GM23338 (cell line): Measurements from ENCODE around the gene SPR. TPM values are rescaled to one million over a fixed set of nuclear protein-coding genes. Genes with fewer than 3 reads are reported as not detected.

Source experiments
- ATAC-seq: fragments of 200-7000 bp; cut with Tn5 transposase; 3 replicates; pipeline ENCODE4 v1.9.1; 2020
- DNase-seq: peaks from one replicate; pipeline ENCODE4 v3.0.0-alpha.2; 2015; ENCODE audit warnings: low spot score
- H2AFZ ChIP-seq: fragments of 200-600 bp; sonication (generic); 2 replicates; pipeline ENCODE4 v1.8.0; 2016; ENCODE audit warnings: antibody characterized with exemption, mild to moderate bottlenecking, moderate library complexity
- H3F3A ChIP-seq: fragments of 200-600 bp; sonication (generic); replicated peaks from 2 replicates; pipeline ENCODE4 v1.8.0; 2017; ENCODE audit warnings: antibody characterized with exemption, mixed run types, low read depth
- H3K27ac ChIP-seq: fragments of 200-600 bp; sonication (generic); 2 replicates; pipeline ENCODE4 v1.6.1; 2016; ENCODE audit warnings: low read depth
- H3K27me3 ChIP-seq: fragments of 200-600 bp; sonication (generic); 2 replicates; pipeline ENCODE4 v1.8.0; 2016; ENCODE audit warnings: mild to moderate bottlenecking, mixed run types, moderate library complexity; ENCODE audit not compliant: insufficient read depth
- H3K36me3 ChIP-seq: fragments of 200-600 bp; sonication (generic); 2 replicates; pipeline ENCODE4 v1.8.0; 2016; ENCODE audit warnings: mild to moderate bottlenecking; ENCODE audit not compliant: insufficient read depth
- H3K4me1 ChIP-seq: fragments of 200-600 bp; sonication (generic); 2 replicates; pipeline ENCODE4 v1.8.0; 2016; ENCODE audit warnings: mild to moderate bottlenecking, moderate library complexity; ENCODE audit not compliant: insufficient read depth
- H3K4me2 ChIP-seq: fragments of 200-600 bp; sonication (generic); 2 replicates; pipeline ENCODE4 v1.7.1; 2017; ENCODE audit warnings: mixed run types
- H3K4me3 ChIP-seq: fragments of 200-600 bp; sonication (generic); 2 replicates; pipeline ENCODE4 v1.6.1; 2016; ENCODE audit warnings: mixed run types
- H3K79me2 ChIP-seq: fragments of 200-600 bp; sonication (generic); replicated peaks from 2 replicates; pipeline ENCODE4 v1.8.0; 2017; ENCODE audit warnings: mild to moderate bottlenecking; ENCODE audit not compliant: insufficient read depth
- H3K9me2 ChIP-seq: fragments of 200-600 bp; sonication (generic); 2 replicates; pipeline ENCODE4 v1.8.0; 2017; ENCODE audit not compliant: insufficient read depth
- H4K20me1 ChIP-seq: fragments of 200-600 bp; sonication (generic); replicated peaks from 2 replicates; pipeline ENCODE4 v1.8.0; 2017; ENCODE audit warnings: mild to moderate bottlenecking; ENCODE audit not compliant: insufficient read depth
- H3K27ac Mint-ChIP-seq: 2 replicates; pipeline ENCODE4 v1.8.0; 2020; ENCODE audit warnings: inconsistent platforms, mild to moderate bottlenecking, moderate library complexity, mixed read lengths
- H3K27me3 Mint-ChIP-seq: 3 replicates; pipeline ENCODE4 v1.8.0; 2022; ENCODE audit warnings: low read depth, mild to moderate bottlenecking, moderate library complexity, mixed read lengths, inconsistent platforms; ENCODE audit not compliant: insufficient read depth, poor library complexity
- H3K36me3 Mint-ChIP-seq: 3 replicates; pipeline ENCODE4 v1.8.0; 2021; ENCODE audit warnings: low read depth, mild to moderate bottlenecking, inconsistent platforms, moderate library complexity, mixed read lengths
- H3K4me1 Mint-ChIP-seq: 3 replicates; pipeline ENCODE4 v1.8.0; 2020; ENCODE audit warnings: mild to moderate bottlenecking, inconsistent platforms, mixed read lengths
- H3K4me3 Mint-ChIP-seq: 3 replicates; pipeline ENCODE4 v1.8.0; 2021; ENCODE audit warnings: moderate library complexity, mild to moderate bottlenecking, inconsistent platforms, mixed read lengths
- H3K9me3 Mint-ChIP-seq: 3 replicates; pipeline ENCODE4 v1.8.0; 2020; ENCODE audit warnings: moderate library complexity, mild to moderate bottlenecking, inconsistent platforms, mixed read lengths
- CREB1 ChIP-seq: fragments of 250-450 bp; sonication (Bioruptor Pico); IDR thresholded peaks from 2 replicates; pipeline ENCODE4 v1.5.0; 2020; ENCODE audit warnings: low read depth, mild to moderate bottlenecking, moderate library complexity
- CTCF ChIP-seq, 2 experiments: fragments of 200-600 bp in 1 of 2; sonication (generic) in 1 of 2; conservative IDR thresholded peaks; 2 replicates each; pipeline versions ENCODE4 v1.5.1 to v1.6.1; 2016 to 2017; ENCODE audit warnings: antibody characterized with exemption in 2 of 2, low read depth in 2 of 2, mild to moderate bottlenecking in 2 of 2, moderate library complexity in 1 of 2
- ETS1 ChIP-seq: IDR thresholded peaks from 2 replicates; pipeline ENCODE4 v1.6.1; 2016; ENCODE audit warnings: antibody characterized with exemption
- EZH2 ChIP-seq: fragments of 200-600 bp; sonication (generic); IDR thresholded peaks from one replicate; pipeline ENCODE4 v1.8.0; 2017; ENCODE audit warnings: antibody characterized with exemption, mild to moderate bottlenecking, low read depth; ENCODE audit not compliant: unreplicated experiment
- EZH2phosphoT487 ChIP-seq: fragments of 200-600 bp; sonication (generic); IDR thresholded peaks from one replicate; pipeline ENCODE4 v1.8.1; 2018; ENCODE audit warnings: antibody characterized with exemption; ENCODE audit not compliant: unreplicated experiment
- JUNB ChIP-seq: IDR thresholded peaks from one replicate; pipeline ENCODE4 v1.6.1; 2016; ENCODE audit warnings: antibody characterized with exemption; ENCODE audit not compliant: unreplicated experiment
- NANOG ChIP-seq: IDR thresholded peaks from 2 replicates; pipeline ENCODE4 v1.6.1; 2016; ENCODE audit warnings: antibody characterized with exemption, borderline replicate concordance
- ZNF114 ChIP-seq: fragments of 250-450 bp; sonication (Bioruptor Pico); IDR thresholded peaks from 2 replicates; pipeline ENCODE4 v1.5.0; 2020; ENCODE audit warnings: mild to moderate bottlenecking, moderate library complexity
- ZNF331 ChIP-seq: fragments of 250-450 bp; sonication (Bioruptor Pico); IDR thresholded peaks from 2 replicates; pipeline ENCODE4 v1.5.0; 2020; ENCODE audit warnings: low read depth, mild to moderate bottlenecking, moderate library complexity
- long read RNA-seq: library from polyadenylated mRNA; unstranded; transcript quantifications from one replicate; pipeline ENCODE4 v2.0.0, GENCODE V29; 2020; ENCODE audit not compliant: unreplicated experiment
- polyA plus RNA-seq: library from polyadenylated mRNA; unstranded; fragments of >200 nt; fragmentation: Nextera tagmentation; extraction: Ambion mirVana; gene quantifications from 2 replicates; pipeline ENCODE4 v1.2.1, GENCODE V29; 2016
- total RNA-seq: library from RNA; depleted of rRNA; stranded (reverse); fragments of >200 nt; shearing (Covaris generic); gene quantifications from 2 replicates; pipeline ENCODE4 v1.2.3, GENCODE V29; 2014; rRNA removed

Gene SPR
- total RNA-seq (15.2 and 18.4 TPM in 2 replicates), polyA plus RNA-seq (9.5 and 10.7 TPM in 2 replicates)
- long read RNA-seq, transcript SPR-201 (3 exons, 1,480 nt) = major isoform, 9 of 12 reads
- long read RNA-seq, partial matches to known transcripts = 3 of 12 reads
- long read RNA-seq, other reads (novel, unspliced or antisense) = 0 of 12 reads

GRCh38 chr2:72887032-72887739 lies at the start of gene SPR:
Gene SPR (plus strand): TSS chr2:72887408. CDS start chr2:72887433, 25 bp downstream.
- peaks cover 29% of the 10 kb centered on the region for H3K27me3 Mint-ChIP-seq
- H3K4me1 ChIP-seq = peaks cover 14% of the 10 kb centered on the region; the same call in 1 of the 2 replicates
- H3K9me2 ChIP-seq = no peaks in the 10 kb centered on the region
- H3K4me1 Mint-ChIP-seq = peaks cover 5% of the 10 kb centered on the region; the same call in 2 of the 3 replicates
- no peak within 1 kb of the TSS for H3K27ac ChIP-seq
- no peak within 1 kb of the TSS for H3K27ac Mint-ChIP-seq
- H3K79me2 ChIP-seq = no peaks in the 10 kb centered on the region
- ATAC-seq (peak; percentile 71), DNase-seq (peak; percentile 73)
- no peaks in the 10 kb centered on the region; the same call in 1 of the 2 replicates for H4K20me1 ChIP-seq
- peak within 1 kb of the TSS; percentile 91 for H3K4me2 ChIP-seq
- H3F3A ChIP-seq = peaks cover 12% of the 10 kb centered on the region; the same call in 1 of the 2 replicates
- H3K27me3 ChIP-seq = peaks cover 46% of the 10 kb centered on the region
- H3K9me3 Mint-ChIP-seq = no peaks in the 10 kb centered on the region
- no peaks in the 10 kb centered on the region for H3K36me3 Mint-ChIP-seq
- no peaks in the 10 kb centered on the region for H3K36me3 ChIP-seq
- TF ChIP-seq CREB1 (CRISPR knock-in tag) (no peak), CTCF (conservative IDR thresholded peaks at IDR 0.05; ENCODE audit: low read depth in 2 of 2) (peak in 1 of 2 experiments; percentile 10; a peak in 2 of 4 replicates)
- H3K4me3 ChIP-seq = peak within 1 kb of the TSS; percentile 79
- H3K4me3 Mint-ChIP-seq = peak within 1 kb of the TSS; percentile 76
- peak within 1 kb of the TSS; percentile 98 for H2AFZ ChIP-seq

GRCh38 chr2:72840066-72840465 lies 47.1 kb upstream of the SPR start:
- no peak overlapping the region for H3K27ac Mint-ChIP-seq
- no peaks in the 10 kb centered on the region for H4K20me1 ChIP-seq
- no peaks in the 10 kb centered on the region for H3K36me3 Mint-ChIP-seq
- H3K27me3 Mint-ChIP-seq = peaks cover 3% of the 10 kb centered on the region
- H3K4me3 Mint-ChIP-seq = no peak overlapping the region
- no peaks in the 10 kb centered on the region for H3K36me3 ChIP-seq
- H3F3A ChIP-seq = no peaks in the 10 kb centered on the region
- no peak for DNase-seq
- H2AFZ ChIP-seq = no peak overlapping the region
- H3K9me2 ChIP-seq = no peaks in the 10 kb centered on the region
- H3K79me2 ChIP-seq = no peaks in the 10 kb centered on the region
- H3K4me1 Mint-ChIP-seq = peaks cover 4% of the 10 kb centered on the region
- no peak overlapping the region for H3K27ac ChIP-seq
- H3K4me2 ChIP-seq = no peak overlapping the region
- no peaks in the 10 kb centered on the region for H3K27me3 ChIP-seq
- no peak overlapping the region for H3K4me3 ChIP-seq
- no peak for ATAC-seq
- H3K9me3 Mint-ChIP-seq = no peaks in the 10 kb centered on the region
- H3K4me1 ChIP-seq = no peaks in the 10 kb centered on the region; the same call in 1 of the 2 replicates
- no peak for TF ChIP-seq CTCF (conservative IDR thresholded peaks at IDR 0.05; ENCODE audit: low read depth in 2 of 2)
- TF ChIP-seq JUNB = no peak
- no peak for TF ChIP-seq ZNF114 (CRISPR knock-in tag)
- TF ChIP-seq NANOG = no peak
- TF ChIP-seq EZH2 = no peak
- no peak for TF ChIP-seq EZH2phosphoT487
- no peak for TF ChIP-seq ETS1
- no peak for TF ChIP-seq ZNF331
